SK-N-SH (cell line): ENCODE measurements around the gene BTN1A1. TPM values are rescaled to one million over a fixed set of nuclear protein-coding genes. Genes with fewer than 3 reads are reported as not detected.

Experiments
- CTCF ChIA-PET: fragments of 300-600, 350-600 bp; formaldehyde crosslinking; extraction: SDS; loops from one replicate; lab custom pipeline; 2021; lab: Yijun Ruan, JAX
- POLR2A ChIA-PET: fragments of 350-600 bp; sonication (Branson Sonifier 250); formaldehyde crosslinking; extraction: SDS; loops from one replicate; lab custom pipeline; 2020; ENCODE audit warnings: antibody characterized with exemption, inconsistent platforms; lab: Yijun Ruan, JAX
- DNase-seq: peaks from one replicate; pipeline ENCODE4 v3.0.0; 2012
- H2AFZ ChIP-seq: fragments of 200-600 bp; sonication (generic); 2 replicates; pipeline ENCODE4 v1.8.1; 2016; ENCODE audit warnings: antibody characterized with exemption, mild to moderate bottlenecking, low read depth
- H3F3A ChIP-seq: fragments of 200-600 bp; sonication (generic); replicated peaks from 2 replicates; pipeline ENCODE3; 2016; ENCODE audit warnings: antibody characterized with exemption, mild to moderate bottlenecking; ENCODE audit not compliant: insufficient read depth
- H3K27ac ChIP-seq, 2 experiments: fragments of 200-500 bp in 1 of 2; fragments of 200-600 bp in 1 of 2; sonication (Bioruptor generic) in 1 of 2; sonication (generic), shearing (Covaris generic) in 1 of 2; 2 replicates each; pipeline versions ENCODE4 v1.5.1 to v1.6.1; 2014 to 2016; ENCODE audit warnings: low read depth in 2 of 2, inconsistent platforms in 1 of 2, low read length in 1 of 2, mild to moderate bottlenecking in 1 of 2, mixed read lengths in 1 of 2
- H3K27me3 ChIP-seq: fragments of 200-600 bp; sonication (generic), shearing (Covaris generic); 2 replicates; pipeline ENCODE4 v1.6.1; 2016; ENCODE audit warnings: mixed run types; ENCODE audit not compliant: insufficient read depth
- H3K36me3 ChIP-seq, 2 experiments: fragments of 200-500 bp in 1 of 2; fragments of 200-600 bp in 1 of 2; sonication (Bioruptor generic) in 1 of 2; sonication (generic) in 1 of 2; replicated peaks in 1 of 2; 2 replicates each; pipeline versions ENCODE3 to v1.5.1; 2014 to 2016; ENCODE audit warnings: low read length in 1 of 2, mild to moderate bottlenecking in 1 of 2; ENCODE audit not compliant: insufficient read depth in 2 of 2, control insufficient read depth in 1 of 2
- H3K4me1 ChIP-seq, 2 experiments: fragments of 200-500 bp in 1 of 2; fragments of 200-600 bp in 1 of 2; sonication (Bioruptor generic) in 1 of 2; sonication (generic), shearing (Covaris generic) in 1 of 2; 2 replicates each; pipeline versions ENCODE4 v1.5.1 to v1.6.1; 2014 to 2016; ENCODE audit warnings: low read depth in 1 of 2, low read length in 1 of 2, mixed run types in 1 of 2; ENCODE audit not compliant: insufficient read depth in 2 of 2, control insufficient read depth in 1 of 2
- H3K4me2 ChIP-seq: fragments of 200-600 bp; sonication (generic), shearing (Covaris generic); 2 replicates; pipeline ENCODE4 v1.6.1; 2017; ENCODE audit warnings: mixed run types
- H3K4me3 ChIP-seq, 2 experiments: fragments of 200-500 bp in 1 of 2; fragments of 200-600 bp in 1 of 2; sonication (Bioruptor generic) in 1 of 2; sonication (generic), shearing (Covaris generic) in 1 of 2; 2 replicates each; pipeline versions ENCODE4 v1.5.1 to v1.8.1; 2014 to 2016; ENCODE audit warnings: low read depth in 2 of 2, inconsistent platforms in 1 of 2, low read length in 1 of 2, mild to moderate bottlenecking in 1 of 2, mixed read lengths in 1 of 2, moderate library complexity in 1 of 2
- H3K79me2 ChIP-seq: fragments of 200-600 bp; sonication (generic); 2 replicates; pipeline ENCODE4 v1.8.1; 2017; ENCODE audit warnings: mild to moderate bottlenecking; ENCODE audit not compliant: insufficient read depth
- H3K9ac ChIP-seq: fragments of 200-600 bp; sonication (generic); 2 replicates; pipeline ENCODE4 v1.6.1; 2017; ENCODE audit warnings: mixed run types
- H3K9me2 ChIP-seq: fragments of 200-600 bp; sonication (generic); 2 replicates; pipeline ENCODE4 v1.6.1; 2017; ENCODE audit warnings: mixed run types
- H3K9me3 ChIP-seq: fragments of 200-600 bp; sonication (generic); 2 replicates; pipeline ENCODE4 v1.6.1; 2017; ENCODE audit warnings: mixed run types, mild to moderate bottlenecking, moderate library complexity
- H4K20me1 ChIP-seq: fragments of 200-600 bp; sonication (generic); 2 replicates; pipeline ENCODE4 v1.6.1; 2017; ENCODE audit warnings: mild to moderate bottlenecking, mixed run types; ENCODE audit not compliant: insufficient read depth
- CHD2 ChIP-seq: fragments of 150-350 bp; IDR thresholded peaks from 2 replicates; pipeline ENCODE4 v1.6.1; 2018; ENCODE audit warnings: low read length; ENCODE audit not compliant: partially characterized antibody
- EZH2phosphoT487 ChIP-seq: fragments of 200-600 bp; sonication (generic); IDR thresholded peaks from 2 replicates; pipeline ENCODE4 v1.6.1; 2017; ENCODE audit warnings: low read depth, mixed run types, mild to moderate bottlenecking, antibody characterized with exemption, moderate library complexity, borderline replicate concordance
- FOSL2 ChIP-seq: IDR thresholded peaks from 2 replicates; pipeline ENCODE4 v1.4.0; 2012; ENCODE audit warnings: low read depth, mild to moderate bottlenecking, moderate library complexity, borderline replicate concordance
- FOXM1 ChIP-seq: IDR thresholded peaks from 2 replicates; pipeline ENCODE4 v1.4.0; 2012; ENCODE audit warnings: low read depth, mild to moderate bottlenecking
- GABPA ChIP-seq: IDR thresholded peaks from 2 replicates; pipeline ENCODE4 v1.4.0; 2012; ENCODE audit warnings: low read depth, mild to moderate bottlenecking
- GATA2 ChIP-seq: sonication (generic); formaldehyde crosslinking; IDR thresholded peaks from 2 replicates; pipeline ENCODE4 v1.5.0; 2020; ENCODE audit warnings: mild to moderate bottlenecking, missing genetic modification reagents
- MAX ChIP-seq: IDR thresholded peaks from 2 replicates; pipeline ENCODE4 v1.4.0; 2012; ENCODE audit warnings: low read depth
- MXI1 ChIP-seq: IDR thresholded peaks from 2 replicates; pipeline ENCODE4 v1.6.1; 2012; ENCODE audit warnings: mild to moderate bottlenecking, low read depth, low read length, improper control_type of control experiment
- NFIC ChIP-seq: IDR thresholded peaks from 2 replicates; pipeline ENCODE4 v1.4.0; 2012; ENCODE audit warnings: borderline replicate concordance
- NRF1 ChIP-seq: IDR thresholded peaks from 2 replicates; pipeline ENCODE4 v1.6.1; 2012; ENCODE audit warnings: low read depth, mild to moderate bottlenecking, low read length
- POLR2AphosphoS5 ChIP-seq: IDR thresholded peaks from 2 replicates; pipeline ENCODE4 v1.6.1; 2012; ENCODE audit warnings: low read depth, low read length
- RXRA ChIP-seq: IDR thresholded peaks from 2 replicates; pipeline ENCODE4 v1.4.0; 2012; ENCODE audit warnings: low read depth, mild to moderate bottlenecking, borderline replicate concordance
- SIN3A ChIP-seq: IDR thresholded peaks from 2 replicates; pipeline ENCODE4 v1.6.1; 2012; ENCODE audit warnings: low read depth, mild to moderate bottlenecking, low read length, moderate library complexity, borderline replicate concordance
- USF1 ChIP-seq: IDR thresholded peaks from 2 replicates; pipeline ENCODE4 v1.4.0; 2012; ENCODE audit warnings: low read depth, borderline replicate concordance
- YY1 ChIP-seq: IDR thresholded peaks from 2 replicates; pipeline ENCODE4 v1.4.0; 2012; ENCODE audit warnings: low read depth, mild to moderate bottlenecking
- WGBS: methylation state at CpG from one replicate; pipeline ENCODE4 v1.1.6; 2017; ENCODE audit warnings: low lambda C conversion rate; 5-methylcytosine and 5-hydroxymethylcytosine counted together
- polyA plus RNA-seq, 3 experiments: library from polyadenylated mRNA; depleted of rRNA; stranded (reverse); fragments of >200 nt; gene quantifications; 2 replicates each; pipeline ENCODE4 v1.2.3, GENCODE V29; 2012

The BTN1A1 gene
- polyA plus RNA-seq, 1 of the 3 experiments (the other 2 are of a cell fraction): not detected

GRCh38 chr6:26537846-26538571, 37.9 kb downstream of the BTN1A1 start, which contains the start of gene HMGN4 (continued):
- TF ChIP-seq POLR2AphosphoS5: peak; percentile 89
- TF ChIP-seq, all 33 proteins: peak for 11

- Histone ChIP-seq H3K36me3 (peaks cover 17 to 22% of the 10 kb centered on the region in 2 experiments), H3K9ac (peak overlapping the region; percentile 99), H4K20me1 (no peaks in the 10 kb centered on the region), H3K4me3 (peak overlapping the region; percentile 60 to 97), H3K4me2 (peak overlapping the region; percentile 90), H2AFZ (peak overlapping the region; percentile 87), H3F3A (peaks cover 34% of the 10 kb centered on the region), H3K9me3 (no peaks in the 10 kb centered on the region), H3K79me2 (peaks cover 51% of the 10 kb centered on the region), H3K27me3 (no peaks in the 10 kb centered on the region), H3K27ac (peak overlapping the region; percentile 90 to 96), H3K4me1 (peaks cover 11 to 17% of the 10 kb centered on the region in 2 experiments), H3K9me2 (no peaks in the 10 kb centered on the region)
- 2% methylated on average over 10 of the region's 15 CpGs for WGBS
- no peak; the same call in 1 of the 2 replicates for TF ChIP-seq MXI1
- CTCF ChIA-PET: interaction anchor here (1.0 to 4.9 kb wide), 8 partner anchors 10 to 208 kb away, joined by 4 to 21 read pairs (median 10); no protein-coding TSS in a partner anchor
- no peak for DNase-seq
- POLR2A ChIA-PET: interaction anchor here (0.9 to 2.9 kb wide), 4 partner anchors 12 to 1355 kb away, joined by 4 to 16 read pairs (median 6); a partner anchor contains a TSS
Observed at GRCh38 chr6:26538572-26538902, 38.4 kb downstream of the BTN1A1 start.

- Histone ChIP-seq H3K9me3 (no peaks in the 10 kb centered on the region), H3K4me1 (peaks cover 11 to 17% of the 10 kb centered on the region in 2 experiments), H3K27me3 (no peaks in the 10 kb centered on the region), H3K9me2 (no peaks in the 10 kb centered on the region), H2AFZ (peak overlapping the region; percentile 87; the same call in 1 of the 2 replicates), H3K4me3 (peak overlapping the region; percentile 60 to 97), H4K20me1 (no peaks in the 10 kb centered on the region), H3K9ac (peak overlapping the region; percentile 99), H3K4me2 (peak overlapping the region; percentile 90), H3F3A (peaks cover 34% of the 10 kb centered on the region), H3K79me2 (peaks cover 57% of the 10 kb centered on the region), H3K36me3 (peaks cover 17 to 24% of the 10 kb centered on the region in 2 experiments), H3K27ac (peak overlapping the region; percentile 90 to 96)
- no peak for DNase-seq
- no peak for TF ChIP-seq RXRA
- TF ChIP-seq USF1: no peak
- no peak for TF ChIP-seq SIN3A
- no peak for TF ChIP-seq GABPA
- no peak for TF ChIP-seq FOSL2
- TF ChIP-seq MAX: no peak
- TF ChIP-seq NFIC: no peak
- no peak for TF ChIP-seq NRF1
- TF ChIP-seq YY1: no peak
- no peak for TF ChIP-seq CHD2
- TF ChIP-seq EZH2phosphoT487: no peak
- no peak for TF ChIP-seq FOXM1
- no peak for TF ChIP-seq GATA2 (CRISPR knock-in tag)
- POLR2A ChIA-PET: interaction anchor here (0.9 to 2.9 kb wide), 2 partner anchors 12 to 254 kb away, joined by 4 to 16 read pairs; a partner anchor contains a TSS
- CTCF ChIA-PET: interaction anchor here (0.6 to 4.9 kb wide), 7 partner anchors 9 to 208 kb away, joined by 3 to 21 read pairs (median 9); no protein-coding TSS in a partner anchor
- WGBS: 63% methylated on average over 16 of the region's 16 CpGs
Observed at GRCh38 chr6:26539071-26539615, 39.0 kb downstream of the BTN1A1 start.
